ENCODE results near the gene TRPM3. TPM values are rescaled to one million over a fixed set of nuclear protein-coding genes. Genes with fewer than 3 reads are reported as not detected.

The TRPM3 gene
- total RNA-seq, 1 experiment from 2014 or later: not detected

- intact Hi-C loops (cut with micrococcal nuclease; ENCODE audit: unreplicated experiment): no loop called here
- CTCF ChIA-PET: no interaction called here
Observed at GRCh38 chr9:70561786-70562395, 559.5 kb downstream of the TRPM3 start.

DNA sequence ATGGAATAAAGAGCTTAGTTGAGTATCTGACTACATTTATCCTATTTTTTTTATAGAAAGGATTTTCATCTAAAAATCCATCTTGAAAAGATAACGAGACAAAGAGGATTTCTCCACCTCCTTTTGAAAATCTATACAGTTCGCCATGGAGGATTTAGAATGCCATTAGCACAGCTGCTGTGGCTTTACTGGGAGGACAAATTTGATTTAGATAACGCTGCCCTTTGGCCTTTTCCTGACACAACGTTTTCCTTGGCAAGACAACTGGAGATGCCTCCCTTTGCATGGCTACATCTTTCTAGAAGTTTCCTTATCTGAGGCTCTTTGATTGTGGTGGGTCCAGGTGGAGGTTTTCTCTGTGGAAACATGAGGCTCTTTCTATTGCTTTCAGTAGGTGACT lies 560.3 kb downstream of the TRPM3 start:
- Histone ChIP-seq H3K36me3 (ENCODE audit: control insufficient read depth, insufficient read depth, low read length) (no peaks in the 10 kb centered on the region), H3K9me3 (ENCODE audit: control insufficient read depth, insufficient read depth, low read depth, low read length) (no peaks in the 10 kb centered on the region), H3K27me3 (ENCODE audit: control insufficient read depth, insufficient read depth, low read length) (no peaks in the 10 kb centered on the region), H3K4me3 (ENCODE audit: low read depth in 2 of 2, low read length in 2 of 2) (no peak overlapping the region), H3K27ac (ENCODE audit: low read length) (no peak overlapping the region), H3K4me1 (ENCODE audit: control insufficient read depth, insufficient read depth, low read length) (no peaks in the 10 kb centered on the region)
- in situ Hi-C loops (cut with HindIII; ENCODE audit: low pct_unique_long_range_greater_than_20kb, low sequenced_read_pairs) (no loop called here), intact Hi-C loops (cut with micrococcal nuclease; ENCODE audit: unreplicated experiment) (no loop called here)
- DNase-seq (ENCODE audit: low read depth, low spot score) (no peak), ATAC-seq (no peak)
- TF ChIP-seq, protein P1, sequence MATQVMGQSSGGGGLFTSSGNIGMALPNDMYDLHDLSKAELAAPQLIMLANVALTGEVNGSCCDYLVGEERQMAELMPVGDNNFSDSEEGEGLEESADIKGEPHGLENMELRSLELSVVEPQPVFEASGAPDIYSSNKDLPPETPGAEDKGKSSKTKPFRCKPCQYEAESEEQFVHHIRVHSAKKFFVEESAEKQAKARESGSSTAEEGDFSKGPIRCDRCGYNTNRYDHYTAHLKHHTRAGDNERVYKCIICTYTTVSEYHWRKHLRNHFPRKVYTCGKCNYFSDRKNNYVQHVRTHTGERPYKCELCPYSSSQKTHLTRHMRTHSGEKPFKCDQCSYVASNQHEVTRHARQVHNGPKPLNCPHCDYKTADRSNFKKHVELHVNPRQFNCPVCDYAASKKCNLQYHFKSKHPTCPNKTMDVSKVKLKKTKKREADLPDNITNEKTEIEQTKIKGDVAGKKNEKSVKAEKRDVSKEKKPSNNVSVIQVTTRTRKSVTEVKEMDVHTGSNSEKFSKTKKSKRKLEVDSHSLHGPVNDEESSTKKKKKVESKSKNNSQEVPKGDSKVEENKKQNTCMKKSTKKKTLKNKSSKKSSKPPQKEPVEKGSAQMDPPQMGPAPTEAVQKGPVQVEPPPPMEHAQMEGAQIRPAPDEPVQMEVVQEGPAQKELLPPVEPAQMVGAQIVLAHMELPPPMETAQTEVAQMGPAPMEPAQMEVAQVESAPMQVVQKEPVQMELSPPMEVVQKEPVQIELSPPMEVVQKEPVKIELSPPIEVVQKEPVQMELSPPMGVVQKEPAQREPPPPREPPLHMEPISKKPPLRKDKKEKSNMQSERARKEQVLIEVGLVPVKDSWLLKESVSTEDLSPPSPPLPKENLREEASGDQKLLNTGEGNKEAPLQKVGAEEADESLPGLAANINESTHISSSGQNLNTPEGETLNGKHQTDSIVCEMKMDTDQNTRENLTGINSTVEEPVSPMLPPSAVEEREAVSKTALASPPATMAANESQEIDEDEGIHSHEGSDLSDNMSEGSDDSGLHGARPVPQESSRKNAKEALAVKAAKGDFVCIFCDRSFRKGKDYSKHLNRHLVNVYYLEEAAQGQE (IDR thresholded peaks at IDR 0.05; ENCODE audit: insufficient read depth in 1 of 2, low read depth in 2 of 2, low read length in 1 of 2): no peak
- TF ChIP-seq TCF7L2 (IDR thresholded peaks at IDR 0.05; ENCODE audit: low read depth, low read length): no peak
- no peak for TF ChIP-seq POLR2AphosphoS5 (IDR thresholded peaks at IDR 0.05; ENCODE audit: low read depth, low read length)
- no peak for TF ChIP-seq SIN3A (IDR thresholded peaks at IDR 0.05; ENCODE audit: borderline replicate concordance, insufficient read depth, low read depth, low read length)
- no peak for TF ChIP-seq CTCF (IDR thresholded peaks at IDR 0.05)
- ChIA-PET CTCF (no interaction called here), POLR2A (no interaction called here)
- BruUV-seq (replicated peaks): no TSS peak

More at GRCh38 chr9:70561786-70562395, 559.5 kb downstream of the TRPM3 start:
- DNase-seq (ENCODE audit: low read depth, low spot score) (no peak), ATAC-seq (no peak)
- Histone ChIP-seq H3K9me3 (ENCODE audit: control insufficient read depth, insufficient read depth, low read depth, low read length) (no peaks in the 10 kb centered on the region), H3K27me3 (ENCODE audit: control insufficient read depth, insufficient read depth, low read length) (no peaks in the 10 kb centered on the region), H3K27ac (ENCODE audit: low read length) (no peak overlapping the region), H3K4me3 (ENCODE audit: low read depth in 2 of 2, low read length in 2 of 2) (no peak overlapping the region), H3K36me3 (ENCODE audit: control insufficient read depth, insufficient read depth, low read length) (no peaks in the 10 kb centered on the region), H3K4me1 (ENCODE audit: control insufficient read depth, insufficient read depth, low read length) (no peaks in the 10 kb centered on the region)
- TF ChIP-seq TCF7L2 (IDR thresholded peaks at IDR 0.05; ENCODE audit: low read depth, low read length) (no peak), POLR2AphosphoS5 (IDR thresholded peaks at IDR 0.05; ENCODE audit: low read depth, low read length) (no peak), SIN3A (IDR thresholded peaks at IDR 0.05; ENCODE audit: borderline replicate concordance, insufficient read depth, low read depth, low read length) (no peak), CTCF (IDR thresholded peaks at IDR 0.05) (no peak)
- TF ChIP-seq, protein P1 (IDR thresholded peaks at IDR 0.05; ENCODE audit: insufficient read depth in 1 of 2, low read depth in 2 of 2, low read length in 1 of 2): no peak
- BruUV-seq (replicated peaks): no TSS peak
- in situ Hi-C loops (cut with HindIII; ENCODE audit: low pct_unique_long_range_greater_than_20kb, low sequenced_read_pairs): no loop called here
- POLR2A ChIA-PET: interaction anchor here (0.7 kb wide), 1 partner anchor 52 kb away, joined by 3 read pairs; no protein-coding TSS in a partner anchor

All from Panc1 (cell line).